GM10266 (cell line): Measurements from ENCODE around the gene SLC48A1.

ENCODE experiments used
- DNase-seq: peaks from one replicate; pipeline ENCODE4 v3.0.0; 2012; ENCODE audit errors: extremely low spot score
- TF ChIP-seq, protein P1 (sequence below): IDR thresholded peaks from 2 replicates; pipeline ENCODE4 v1.5.1; 2012; ENCODE audit warnings: mild to moderate bottlenecking, low read depth; ENCODE audit not compliant: control insufficient read depth, insufficient read depth; ENCODE audit errors: missing control alignments

Gene SLC48A1

DNA sequence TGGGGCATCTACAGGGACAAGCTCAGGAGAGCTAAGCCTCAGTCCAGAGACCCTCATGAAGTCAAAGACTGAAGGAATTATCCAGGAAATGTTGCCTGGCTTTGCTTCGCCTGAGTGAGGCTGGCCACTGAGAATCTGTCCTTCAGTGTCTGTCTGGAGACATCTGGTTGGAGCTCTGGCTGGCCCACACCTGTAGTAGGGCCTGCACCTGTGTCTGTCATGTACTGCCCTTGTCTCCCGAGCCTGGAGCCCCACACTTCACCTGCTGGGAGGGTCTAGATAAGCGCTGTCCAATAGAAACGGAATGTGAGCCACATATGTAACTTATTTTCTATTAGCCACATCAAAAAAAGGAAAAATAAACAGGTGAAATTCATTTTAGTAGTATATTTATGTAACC lies 56.5 kb downstream of the SLC48A1 start:
- DNase-seq, result no peak
- TF ChIP-seq, protein P1, sequence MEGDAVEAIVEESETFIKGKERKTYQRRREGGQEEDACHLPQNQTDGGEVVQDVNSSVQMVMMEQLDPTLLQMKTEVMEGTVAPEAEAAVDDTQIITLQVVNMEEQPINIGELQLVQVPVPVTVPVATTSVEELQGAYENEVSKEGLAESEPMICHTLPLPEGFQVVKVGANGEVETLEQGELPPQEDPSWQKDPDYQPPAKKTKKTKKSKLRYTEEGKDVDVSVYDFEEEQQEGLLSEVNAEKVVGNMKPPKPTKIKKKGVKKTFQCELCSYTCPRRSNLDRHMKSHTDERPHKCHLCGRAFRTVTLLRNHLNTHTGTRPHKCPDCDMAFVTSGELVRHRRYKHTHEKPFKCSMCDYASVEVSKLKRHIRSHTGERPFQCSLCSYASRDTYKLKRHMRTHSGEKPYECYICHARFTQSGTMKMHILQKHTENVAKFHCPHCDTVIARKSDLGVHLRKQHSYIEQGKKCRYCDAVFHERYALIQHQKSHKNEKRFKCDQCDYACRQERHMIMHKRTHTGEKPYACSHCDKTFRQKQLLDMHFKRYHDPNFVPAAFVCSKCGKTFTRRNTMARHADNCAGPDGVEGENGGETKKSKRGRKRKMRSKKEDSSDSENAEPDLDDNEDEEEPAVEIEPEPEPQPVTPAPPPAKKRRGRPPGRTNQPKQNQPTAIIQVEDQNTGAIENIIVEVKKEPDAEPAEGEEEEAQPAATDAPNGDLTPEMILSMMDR, result no peak
